Left ventricle myocardium inferior (tissue), 1 donor: ENCODE results near the gene TMCO6. TPM values are rescaled to one million over a fixed set of nuclear protein-coding genes. Genes with fewer than 3 reads are reported as not detected.

Source experiments
- DNase-seq: peaks from one replicate; pipeline ENCODE4 v3.0.0-alpha.2; 2020
- H3K27ac ChIP-seq: fragments of 200-600 bp; replicated peaks from 2 replicates; pipeline ENCODE4 v1.8.0; 2021
- H3K27me3 ChIP-seq: fragments of 200-600 bp; 2 replicates; pipeline ENCODE4 v1.8.0; 2021; ENCODE audit warnings: low read depth
- H3K36me3 ChIP-seq: fragments of 200-600 bp; 2 replicates; pipeline ENCODE4 v1.8.0; 2021
- H3K4me1 ChIP-seq: fragments of 200-600 bp; 2 replicates; pipeline ENCODE4 v1.8.0; 2021
- H3K4me3 ChIP-seq: fragments of 200-600 bp; 2 replicates; pipeline ENCODE4 v1.8.0; 2021; ENCODE audit warnings: mild to moderate bottlenecking, moderate library complexity
- H3K9me3 ChIP-seq: fragments of 200-600 bp; replicated peaks from 2 replicates; pipeline ENCODE4 v1.8.0; 2021
- intact Hi-C: fragments of 100-400 bp; cut with micrococcal nuclease; formaldehyde crosslinking; loops from one replicate; pipeline ENCODE4 v1.11.0; 2022
- total RNA-seq: library from RNA; stranded (reverse); fragmentation: NEBNext Ultra II Directional; extraction: Animal tissue kit (Norgen Biotek cat#: 25700); gene quantifications from one replicate; pipeline ENCODE4 v1.2.1, GENCODE V29; 2021
- TF ChIP-seq, protein P1 (sequence below): fragments of 200-600 bp; IDR thresholded peaks from 2 replicates; pipeline ENCODE4 v1.8.0; 2021; ENCODE audit warnings: antibody characterized with exemption, mild to moderate bottlenecking, borderline replicate concordance
- donor health status: DM: no; HTN: yes; CAD: no; lungs with severe emphysema.

TMCO6 gene
- total RNA-seq, 1 donor from 2014 or later = 2.6 TPM

DNA sequence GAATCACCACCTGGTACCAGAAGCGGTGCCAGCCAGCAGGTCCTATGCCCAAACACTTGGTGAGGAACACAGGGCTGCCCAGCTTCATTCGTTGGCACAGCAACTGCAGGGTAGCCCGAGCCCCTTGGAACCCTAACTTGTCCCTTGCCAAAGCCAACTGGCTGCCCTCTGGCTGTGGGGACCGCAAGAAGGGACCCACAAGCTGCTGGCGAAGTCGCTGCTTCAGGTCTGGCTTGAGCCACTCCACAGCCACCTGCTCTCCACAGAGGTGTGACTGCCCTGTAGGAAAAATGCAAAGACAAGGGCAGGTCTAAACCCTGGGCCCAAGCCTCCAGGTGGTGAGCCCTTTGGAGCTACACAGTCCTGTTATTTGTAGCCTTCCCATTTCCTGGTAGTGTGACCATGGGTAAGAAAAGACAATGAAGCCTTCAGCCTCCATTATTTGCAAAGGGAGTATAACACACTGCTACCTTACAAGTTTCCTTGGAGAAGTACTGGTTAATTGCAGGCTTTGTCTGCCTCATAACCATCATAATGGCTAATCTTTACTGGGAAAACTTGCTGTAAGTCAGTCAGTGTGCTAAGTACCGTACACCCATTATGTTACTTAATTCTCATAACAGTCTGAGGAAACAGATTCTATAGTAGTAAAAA lies 32.3 kb downstream of the TMCO6 start:
- Histone ChIP-seq H3K4me3 (no peak overlapping the region), H3K36me3 (peaks cover 85% of the 10 kb centered on the region)

DNA sequence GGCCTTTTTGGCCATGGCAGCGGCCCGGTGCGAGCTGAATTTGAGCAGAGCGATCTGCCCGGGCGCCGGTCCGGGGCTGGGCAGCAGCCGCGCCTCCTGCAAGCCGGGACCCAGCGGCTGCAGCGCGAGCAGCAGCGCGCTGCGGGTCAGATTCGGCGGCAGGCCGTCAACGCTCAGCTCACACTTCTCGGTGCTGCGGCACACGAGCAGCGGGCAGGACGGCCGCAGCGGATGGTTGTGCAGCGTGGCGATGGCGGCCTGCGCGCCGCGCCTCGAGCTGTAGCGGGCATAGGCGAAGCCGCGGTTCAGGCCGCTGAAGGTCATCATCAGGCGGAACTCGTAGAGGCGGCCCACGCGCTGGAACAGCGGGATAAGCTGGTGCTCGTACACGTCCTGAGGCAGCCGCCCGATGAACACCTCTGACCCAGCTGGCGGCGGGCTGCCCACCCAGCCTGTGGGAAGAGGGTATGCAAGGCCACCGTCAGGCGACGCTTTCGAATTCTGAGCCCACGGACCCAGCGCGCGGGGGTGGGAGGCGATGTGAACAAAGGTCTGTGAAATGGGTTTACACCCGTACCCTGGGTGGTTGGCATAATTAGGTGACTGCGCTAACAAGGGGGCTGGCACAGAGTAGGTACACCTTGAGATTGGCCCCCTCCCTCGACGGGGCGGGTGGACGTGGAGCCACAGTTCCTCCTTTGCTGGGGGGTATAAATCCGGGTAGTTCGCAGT lies 33.4 kb downstream of the TMCO6 start:
- H3K27ac ChIP-seq = no peak overlapping the region
- TF ChIP-seq, protein P1, sequence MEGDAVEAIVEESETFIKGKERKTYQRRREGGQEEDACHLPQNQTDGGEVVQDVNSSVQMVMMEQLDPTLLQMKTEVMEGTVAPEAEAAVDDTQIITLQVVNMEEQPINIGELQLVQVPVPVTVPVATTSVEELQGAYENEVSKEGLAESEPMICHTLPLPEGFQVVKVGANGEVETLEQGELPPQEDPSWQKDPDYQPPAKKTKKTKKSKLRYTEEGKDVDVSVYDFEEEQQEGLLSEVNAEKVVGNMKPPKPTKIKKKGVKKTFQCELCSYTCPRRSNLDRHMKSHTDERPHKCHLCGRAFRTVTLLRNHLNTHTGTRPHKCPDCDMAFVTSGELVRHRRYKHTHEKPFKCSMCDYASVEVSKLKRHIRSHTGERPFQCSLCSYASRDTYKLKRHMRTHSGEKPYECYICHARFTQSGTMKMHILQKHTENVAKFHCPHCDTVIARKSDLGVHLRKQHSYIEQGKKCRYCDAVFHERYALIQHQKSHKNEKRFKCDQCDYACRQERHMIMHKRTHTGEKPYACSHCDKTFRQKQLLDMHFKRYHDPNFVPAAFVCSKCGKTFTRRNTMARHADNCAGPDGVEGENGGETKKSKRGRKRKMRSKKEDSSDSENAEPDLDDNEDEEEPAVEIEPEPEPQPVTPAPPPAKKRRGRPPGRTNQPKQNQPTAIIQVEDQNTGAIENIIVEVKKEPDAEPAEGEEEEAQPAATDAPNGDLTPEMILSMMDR = no peak
- intact Hi-C loops = no loop called here
- H3K9me3 ChIP-seq = no peaks in the 10 kb centered on the region
- H3K27me3 ChIP-seq = no peaks in the 10 kb centered on the region
- peak overlapping the region; percentile 7 for H3K4me3 ChIP-seq
- no peak for DNase-seq
- peaks cover 92% of the 10 kb centered on the region for H3K36me3 ChIP-seq
- no peaks in the 10 kb centered on the region for H3K4me1 ChIP-seq

More for the DNA sequence above, 32.3 kb downstream of the TMCO6 start:
- DNase-seq = no peak
- H3K4me1 ChIP-seq = peaks cover 2% of the 10 kb centered on the region
- no peak overlapping the region for H3K27ac ChIP-seq
- H3K9me3 ChIP-seq = no peaks in the 10 kb centered on the region
- TF ChIP-seq, protein P1 = no peak
- H3K27me3 ChIP-seq = no peaks in the 10 kb centered on the region
- intact Hi-C loops = no loop called here

- Histone ChIP-seq H3K27ac (no peak within 1 kb of the TSS), H3K27me3 (no peaks in the 10 kb centered on the region), H3K4me1 (no peaks in the 10 kb centered on the region), H3K9me3 (no peaks in the 10 kb centered on the region), H3K36me3 (peaks cover 91% of the 10 kb centered on the region), H3K4me3 (peak within 1 kb of the TSS; percentile 7)
- intact Hi-C loops = no loop called here
- TF ChIP-seq, protein P1 = no peak
- no peak for DNase-seq
Observed at GRCh38 chr5:140673187-140673976, 34.1 kb downstream of the TMCO6 start, which contains the start of gene DND1. Gene DND1 (minus strand): TSS chr5:140673576. CDS start chr5:140673542, 34 bp downstream.

GRCh38 chr5:140674211-140674610 lies 35.0 kb downstream of the TMCO6 start:
- H3K27ac ChIP-seq = no peak overlapping the region
- intact Hi-C loops = no loop called here
- H3K27me3 ChIP-seq = no peaks in the 10 kb centered on the region
- H3K36me3 ChIP-seq = peaks cover 89% of the 10 kb centered on the region
- H3K9me3 ChIP-seq = no peaks in the 10 kb centered on the region
- no peak overlapping the region for H3K4me3 ChIP-seq
- H3K4me1 ChIP-seq = no peaks in the 10 kb centered on the region
- TF ChIP-seq, protein P1 = no peak
- no peak for DNase-seq

GRCh38 chr5:140674629-140675028 lies 35.4 kb downstream of the TMCO6 start:
- intact Hi-C loops = no loop called here
- DNase-seq = no peak
- no peak overlapping the region for H3K4me3 ChIP-seq
- no peak overlapping the region for H3K27ac ChIP-seq
- no peaks in the 10 kb centered on the region for H3K27me3 ChIP-seq
- H3K36me3 ChIP-seq = peaks cover 89% of the 10 kb centered on the region
- H3K9me3 ChIP-seq = no peaks in the 10 kb centered on the region
- TF ChIP-seq, protein P1 = no peak
- H3K4me1 ChIP-seq = no peaks in the 10 kb centered on the region
